ENCODE results near the gene C19orf25. TPM values are rescaled to one million over a fixed set of nuclear protein-coding genes. Genes with fewer than 3 reads are reported as not detected.

Gene C19orf25
- total and polyA plus RNA-seq, 9 donors: 1.1 to 26.3 (median 22.2) TPM

DNA sequence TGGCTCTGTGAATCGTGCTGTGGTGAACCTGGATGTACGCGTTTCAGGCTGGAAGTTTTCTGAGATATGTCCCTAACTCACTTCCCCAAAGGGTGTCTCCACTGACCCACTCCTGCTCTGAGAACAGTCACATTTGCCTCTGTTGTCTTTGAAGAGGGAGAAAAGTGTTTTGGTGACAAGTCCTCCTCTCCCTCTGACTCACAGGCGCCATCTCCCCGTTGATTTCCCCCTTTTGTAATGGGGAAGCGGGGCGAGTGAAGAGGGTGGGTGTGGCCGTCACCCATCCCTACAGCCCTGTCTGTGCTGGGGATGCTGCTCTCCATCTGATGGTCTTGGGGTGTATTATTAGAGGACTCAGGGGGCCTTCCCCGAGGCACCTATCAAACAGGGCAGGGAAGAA, 19.5 kb downstream of the C19orf25 start:
- WGBS, 3 donors: 81 to 86% (median 83%) methylated on average over 9 of the region's 9 CpGs
- H3K27me3 ChIP-seq: no peaks in the 10 kb centered on the region
- TF ChIP-seq POLR2A (IDR thresholded peaks at IDR 0.05): no peak
- TF ChIP-seq CTCF (IDR thresholded peaks at IDR 0.05): no peak
- no peak for TF ChIP-seq EP300 (IDR thresholded peaks at IDR 0.05)

DNA sequence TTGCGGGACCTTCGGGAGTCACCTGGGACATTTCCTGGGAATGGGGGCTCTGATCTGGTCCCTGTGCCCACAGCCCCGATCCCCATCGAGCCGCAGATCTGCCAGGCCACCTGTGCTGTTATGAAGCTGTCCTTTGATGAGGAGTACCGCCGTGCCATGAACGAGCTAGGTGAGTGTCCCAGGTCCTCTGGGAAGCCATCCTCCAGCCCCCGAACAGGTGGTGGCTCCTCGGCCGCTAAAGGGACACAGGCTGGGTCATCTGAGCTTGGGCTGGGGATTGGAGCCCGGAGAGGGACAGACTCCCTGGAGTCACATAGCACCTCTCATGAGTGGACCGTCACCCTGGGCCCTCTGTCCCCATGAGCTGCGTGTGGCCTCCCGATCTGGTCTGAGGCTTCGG, 21.1 kb downstream of the C19orf25 start:
- TF ChIP-seq POLR2A (IDR thresholded peaks at IDR 0.05) (no peak), EP300 (IDR thresholded peaks at IDR 0.05) (no peak), CTCF (IDR thresholded peaks at IDR 0.05) (no peak)
- Histone ChIP-seq H3K4me1 (ENCODE audit: insufficient read depth) (peaks cover 1% of the 10 kb centered on the region), H3K27ac (no peak overlapping the region), H3K27me3 (no peaks in the 10 kb centered on the region), H3K36me3 (no peaks in the 10 kb centered on the region), H3K9me3 (no peaks in the 10 kb centered on the region), H3K4me3 (no peak overlapping the region)
- intact Hi-C loops (cut with DNase I): no loop called here
- no peak for DNase-seq
- WGBS, 3 donors: 79 to 88% (median 88%) methylated on average over 16 of the region's 16 CpGs

More for the DNA sequence above, 19.5 kb downstream of the C19orf25 start:
- H3K9me3 ChIP-seq: no peaks in the 10 kb centered on the region
- H3K36me3 ChIP-seq: no peaks in the 10 kb centered on the region
- H3K4me3 ChIP-seq: no peak overlapping the region
- intact Hi-C loops (cut with DNase I): no loop called here
- no peak overlapping the region for H3K27ac ChIP-seq
- H3K4me1 ChIP-seq (ENCODE audit: insufficient read depth): peaks cover 1% of the 10 kb centered on the region
- no peak for DNase-seq

DNA sequence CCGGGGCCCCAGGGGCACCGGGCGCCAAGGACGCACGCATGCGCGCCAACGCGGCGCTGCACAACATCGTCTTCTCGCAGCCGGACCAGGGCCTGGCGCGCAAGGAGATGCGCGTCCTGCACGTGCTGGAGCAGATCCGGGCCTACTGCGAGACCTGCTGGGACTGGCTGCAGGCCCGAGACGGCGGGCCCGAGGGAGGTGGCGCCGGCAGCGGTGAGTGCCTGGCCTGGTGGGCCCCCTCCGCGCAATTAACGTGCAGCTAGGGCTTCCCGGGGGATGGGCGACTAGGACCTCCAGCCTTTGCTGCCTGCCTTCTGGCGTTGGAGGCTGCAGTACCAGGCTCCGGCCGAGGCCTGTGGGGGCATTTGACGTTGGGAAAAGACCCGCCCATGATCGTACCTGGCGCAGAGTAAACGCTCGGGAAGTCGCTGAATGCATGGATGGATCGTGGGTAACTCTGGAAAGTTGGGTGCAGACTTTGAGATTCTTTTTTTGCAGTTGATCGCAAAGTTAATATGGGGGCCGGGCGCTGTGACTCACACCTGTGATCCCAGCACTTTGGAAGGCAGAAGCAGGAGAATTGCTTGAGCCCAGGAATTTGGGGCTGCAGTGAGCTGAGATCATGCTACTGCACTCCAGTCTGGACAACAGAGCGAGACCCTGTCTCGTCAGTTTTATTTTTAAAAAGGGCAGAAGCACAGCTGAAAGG, 21.8 kb downstream of the C19orf25 start:
- TF ChIP-seq CTCF (IDR thresholded peaks at IDR 0.05): no peak
- TF ChIP-seq POLR2A (IDR thresholded peaks at IDR 0.05): no peak
- TF ChIP-seq EP300 (IDR thresholded peaks at IDR 0.05): no peak
- no peak overlapping the region for H3K27ac ChIP-seq
- intact Hi-C loops (cut with DNase I): no loop called here
- no peaks in the 10 kb centered on the region for H3K27me3 ChIP-seq
- peak in 1 of 5 donors; percentile 44 for DNase-seq
- 15 to 28% (median 17%) methylated on average over 48 of the region's 48 CpGs for WGBS, 3 donors
- no peaks in the 10 kb centered on the region for H3K9me3 ChIP-seq
- no peak overlapping the region for H3K4me3 ChIP-seq
- peaks cover 1% of the 10 kb centered on the region for H3K4me1 ChIP-seq (ENCODE audit: insufficient read depth)
- H3K36me3 ChIP-seq: no peaks in the 10 kb centered on the region

DNA sequence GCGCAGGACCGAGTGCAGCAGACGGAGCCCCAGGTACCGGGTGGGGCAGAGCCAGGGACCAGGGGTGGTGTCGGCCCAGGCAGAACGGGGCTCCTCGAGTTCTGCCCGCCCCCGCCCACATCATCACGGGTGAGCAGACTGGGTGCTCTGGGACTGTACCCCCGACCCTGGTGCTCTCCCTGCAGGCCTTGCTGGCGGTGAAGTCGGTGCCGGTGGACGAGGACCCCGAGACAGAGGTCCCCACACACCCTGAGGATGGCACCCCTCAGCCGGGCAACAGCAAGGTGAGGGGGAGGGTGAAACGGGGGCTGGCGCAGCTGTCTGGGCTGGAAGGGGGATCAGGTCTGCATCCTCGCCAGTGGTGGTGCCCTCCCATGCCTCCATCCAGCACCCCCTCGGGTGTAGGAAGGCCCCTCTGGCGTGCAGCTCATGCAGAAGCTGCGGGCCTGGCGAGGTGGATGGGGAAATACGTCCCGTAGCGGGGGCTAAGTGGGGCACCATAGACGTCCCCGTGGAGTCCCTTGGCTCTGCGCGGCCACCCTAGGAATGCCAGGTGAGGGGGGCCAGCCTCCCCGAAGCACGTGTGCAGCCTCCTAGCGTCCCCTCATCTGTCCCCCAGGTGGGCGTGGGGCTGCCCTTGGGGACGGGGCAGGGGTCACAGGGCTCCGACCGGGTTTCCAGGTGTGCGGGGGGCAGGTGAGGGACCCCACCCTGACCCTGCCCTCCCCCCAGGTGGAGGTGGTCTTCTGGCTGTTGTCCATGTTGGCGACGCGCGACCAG, 22.7 kb downstream of the C19orf25 start:
- Histone ChIP-seq H3K4me3 (no peak overlapping the region), H3K36me3 (no peaks in the 10 kb centered on the region), H3K4me1 (ENCODE audit: insufficient read depth) (peaks cover 1% of the 10 kb centered on the region), H3K27ac (no peak overlapping the region), H3K27me3 (peaks cover 1% of the 10 kb centered on the region), H3K9me3 (no peaks in the 10 kb centered on the region)
- 20 to 34% (median 22%) methylated on average over 35 to 43 of the region's 43 CpGs for WGBS, 3 donors
- intact Hi-C loops (cut with DNase I): no loop called here
- TF ChIP-seq POLR2A (IDR thresholded peaks at IDR 0.05): no peak
- TF ChIP-seq CTCF (IDR thresholded peaks at IDR 0.05): no peak
- TF ChIP-seq EP300 (IDR thresholded peaks at IDR 0.05): no peak
- DNase-seq: no peak
